HG03139 (cell line): ENCODE measurements around the gene ZNF419.
"Not testable (repeated sequence)": the region's sequence is repeated elsewhere in the genome, so short reads cannot be mapped to it uniquely, and the experiment has no call there.

Experiments used
- ATAC-seq: cut with Tn5 transposase; IDR thresholded peaks from one replicate; pipeline ENCODE4 v1.9.1; 2021; ENCODE audit not compliant: unreplicated experiment

ZNF419 gene

DNA sequence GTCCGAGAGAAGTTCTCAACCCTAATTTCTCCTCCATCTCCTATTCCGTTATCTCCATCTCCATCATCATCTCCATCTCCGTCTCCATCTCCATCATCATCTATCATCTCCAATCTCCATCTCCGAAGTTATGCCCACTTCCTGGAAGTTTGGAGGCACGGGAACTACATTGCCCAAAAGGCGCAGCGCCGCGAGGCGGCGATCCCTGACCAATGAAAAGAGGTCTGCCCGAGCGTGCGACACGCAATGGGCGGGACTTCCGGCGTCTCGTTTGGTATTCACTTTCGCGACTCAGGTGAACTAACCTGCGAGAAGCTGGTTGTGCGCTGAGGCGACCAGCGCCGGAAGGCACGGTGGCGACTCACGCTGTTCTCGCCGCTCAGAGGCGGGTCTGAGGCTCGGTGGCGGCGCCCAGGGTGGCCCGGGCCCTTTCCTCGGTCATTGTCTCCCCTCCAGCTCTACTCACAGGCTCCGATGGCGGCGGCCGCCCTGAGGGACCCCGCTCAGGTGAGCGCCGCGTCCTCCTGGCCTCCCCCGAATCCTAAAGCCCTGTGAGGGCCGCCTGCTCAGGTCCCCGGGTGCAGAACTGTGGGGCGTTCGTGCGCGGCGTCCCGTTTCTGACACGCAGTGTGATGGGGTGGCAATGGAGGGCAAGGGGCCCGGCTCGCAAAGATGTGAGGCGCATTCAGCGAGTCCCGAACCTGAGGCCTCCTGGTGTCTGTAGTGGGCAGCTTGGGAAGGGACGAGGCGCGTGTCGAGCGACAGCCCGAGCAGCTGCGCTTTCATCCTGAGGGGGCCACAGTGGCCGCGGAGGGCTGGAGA is at the start of gene ZNF419:
TSS of gene ZNF419 (plus strand) at position 274 of the 822 bp plus-strand sequence. CDS start at position 475, 201 bp downstream.
- peak; percentile 93 for ATAC-seq

GRCh38 chr19:57437931-57438330 is 49.6 kb upstream of the ZNF419 start:
- no peak for ATAC-seq

DNA sequence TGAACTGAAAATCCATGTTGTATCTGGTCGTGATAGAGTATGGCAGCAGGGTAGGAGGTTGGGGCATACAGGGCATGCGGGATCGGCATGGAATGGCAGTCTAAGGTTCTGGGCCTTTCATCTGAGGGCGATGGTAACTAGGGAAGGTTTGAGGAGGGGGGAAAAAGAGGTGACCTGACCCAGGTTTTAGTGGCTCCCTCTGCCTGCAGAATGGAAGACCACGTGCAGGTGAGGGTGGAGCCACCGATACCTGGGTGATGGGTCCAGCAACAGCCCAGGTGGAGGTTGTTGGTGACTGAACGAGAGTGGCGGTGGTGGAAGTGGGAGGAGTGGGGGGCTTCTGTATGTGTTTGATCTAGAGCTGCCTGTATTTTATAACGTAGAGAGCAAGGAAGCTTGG is 48.6 kb upstream of the ZNF419 start:
- no peak for ATAC-seq

GRCh38 chr19:57441979-57442752 is 45.4 kb upstream of the ZNF419 start:
- no peak for ATAC-seq

DNA sequence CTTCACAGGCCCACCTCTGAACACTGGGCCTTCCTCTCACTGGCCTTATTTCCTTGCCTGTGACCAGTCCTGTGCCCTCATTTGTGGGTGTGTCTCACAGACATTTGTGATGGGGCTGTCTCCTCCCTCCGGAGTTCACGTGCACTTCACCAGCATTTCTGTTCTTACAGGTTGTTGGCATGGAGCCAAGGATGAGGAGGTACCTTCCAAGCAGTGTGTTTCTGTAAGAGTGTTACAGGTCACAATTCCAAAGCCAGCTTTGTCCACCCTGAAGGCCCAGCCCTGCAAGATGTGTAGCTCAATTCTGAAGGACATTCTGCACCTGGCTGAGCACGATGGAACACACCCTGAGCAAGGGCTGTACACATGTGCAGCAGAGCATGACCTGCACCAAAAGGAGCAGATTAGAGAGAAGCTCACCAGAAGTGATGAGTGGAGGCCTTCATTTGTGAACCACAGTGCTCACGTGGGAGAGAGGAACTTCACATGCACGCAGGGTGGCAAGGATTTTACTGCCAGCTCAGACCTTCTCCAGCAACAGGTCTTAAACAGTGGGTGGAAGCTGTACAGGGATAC is 44.3 kb upstream of the ZNF419 start:
- ATAC-seq: no peak

DNA sequence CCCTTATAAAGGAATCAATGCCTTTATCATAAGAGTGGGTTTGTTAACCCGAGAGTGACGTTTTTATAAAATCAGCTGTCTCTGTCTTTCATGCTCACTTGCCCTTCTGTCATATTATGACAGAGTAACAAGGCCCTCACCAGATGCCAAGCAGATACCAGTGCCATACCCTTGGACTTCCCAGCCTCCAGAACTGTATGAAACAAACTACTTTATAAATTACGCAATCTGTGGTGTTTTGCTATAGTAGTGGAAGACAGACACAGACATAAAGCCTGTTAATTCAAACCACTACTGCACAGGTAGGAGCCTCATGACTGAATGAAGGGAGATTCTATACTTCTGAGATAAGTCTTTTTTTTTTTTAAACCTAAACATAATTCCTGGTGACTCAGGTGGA is 35.2 kb upstream of the ZNF419 start:
- ATAC-seq: no peak

DNA sequence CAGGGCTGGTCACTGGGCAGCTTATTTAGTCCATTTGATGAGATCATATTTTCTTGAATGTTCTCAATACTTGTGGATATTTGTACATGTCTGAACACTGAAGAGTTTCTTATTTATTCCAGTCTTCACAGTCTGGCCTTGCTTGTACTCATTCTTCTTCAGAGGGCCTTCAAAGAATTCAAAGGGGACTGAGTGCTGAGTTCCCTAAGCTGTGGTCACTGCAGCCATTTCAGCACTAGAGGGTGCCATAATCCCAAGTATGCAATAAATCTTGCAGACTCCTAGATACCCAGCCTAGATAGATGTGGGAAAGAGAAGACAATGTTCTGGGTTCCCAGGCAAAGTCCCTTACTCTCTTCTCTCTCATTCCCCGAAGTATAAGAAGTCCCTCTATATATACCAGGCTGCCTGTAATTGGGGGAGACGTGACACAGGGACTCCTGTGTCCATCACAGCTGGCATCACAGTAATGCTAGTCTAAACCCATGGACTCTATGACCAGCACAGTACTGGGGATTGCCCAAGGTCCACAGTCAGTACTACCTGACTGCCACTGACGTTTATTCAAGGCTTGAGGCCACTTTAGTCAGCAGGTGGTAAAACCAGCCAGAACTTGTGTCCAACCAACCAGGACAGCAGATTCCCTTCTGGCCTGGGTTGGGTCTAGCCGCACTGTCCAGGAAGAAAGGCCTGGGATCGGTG is 21.7 kb upstream of the ZNF419 start:
- no peak for ATAC-seq

DNA sequence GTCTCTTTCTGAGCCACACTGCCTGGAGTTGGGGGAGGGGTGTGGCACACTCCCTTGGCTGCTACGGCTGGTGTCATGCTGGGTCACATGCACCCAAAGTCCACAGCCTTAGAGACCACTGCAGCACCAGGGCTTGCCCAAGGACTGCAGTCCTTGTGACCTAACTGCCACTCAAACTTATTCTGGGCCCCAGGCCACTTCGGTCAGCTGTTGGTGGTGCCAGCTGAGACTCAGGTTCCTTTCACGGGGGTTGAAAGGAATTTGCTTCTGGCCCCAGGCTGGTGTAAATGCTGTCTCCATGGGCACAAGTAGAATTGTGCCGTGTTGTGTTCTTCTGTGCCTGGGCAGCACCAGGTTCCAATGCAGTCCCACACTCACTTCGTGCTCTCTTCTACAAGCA is 21.1 kb upstream of the ZNF419 start:
- ATAC-seq: no peak

- ATAC-seq: no peak
Measured at GRCh38 chr19:57473646-57474045, 13.9 kb upstream of the ZNF419 start.

DNA sequence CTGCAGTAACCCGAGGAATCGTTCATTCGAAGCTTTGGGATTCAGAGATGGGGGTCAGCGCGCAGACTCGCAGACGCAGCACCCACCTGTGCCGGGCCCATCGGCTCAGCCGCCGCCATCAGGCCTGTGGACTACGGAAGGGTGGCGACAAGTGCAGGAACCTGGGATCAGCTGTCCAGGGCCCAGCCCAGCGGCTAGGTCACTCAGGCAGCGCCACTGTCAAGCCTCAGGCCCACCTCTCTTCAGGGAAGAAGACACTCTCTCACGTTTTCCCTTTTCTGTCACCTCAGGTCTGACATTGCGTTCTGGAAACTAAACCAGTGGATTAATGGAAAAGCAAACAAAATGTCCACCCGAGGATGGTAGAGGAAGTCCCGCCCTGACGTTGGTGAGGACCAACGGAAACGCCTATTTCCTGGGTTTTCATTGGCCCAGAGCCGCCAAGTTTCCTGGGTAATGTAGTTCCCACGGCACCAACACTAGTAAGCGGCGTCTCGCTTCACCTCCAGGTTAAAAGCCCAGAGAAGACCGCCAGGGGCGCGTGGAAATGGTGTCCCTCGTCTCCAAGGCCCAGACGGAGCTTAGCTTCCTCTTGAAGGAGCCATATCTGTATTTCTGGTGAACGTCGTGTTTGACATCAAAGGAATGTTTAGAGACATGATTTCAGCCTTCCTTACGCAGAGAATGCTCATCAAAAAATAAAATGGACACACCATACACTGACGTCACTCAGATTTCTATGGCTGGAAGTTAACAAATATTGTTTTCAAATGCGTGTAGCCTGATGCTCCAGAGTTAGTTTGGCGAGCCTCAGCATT is 10.2 kb upstream of the ZNF419 start, which contains the start of gene ZNF772:
TSS of gene ZNF772 (minus strand) at position 376 of the 818 bp plus-strand sequence. CDS start at position 119, 257 bp downstream.
- ATAC-seq: peak; percentile 97

DNA sequence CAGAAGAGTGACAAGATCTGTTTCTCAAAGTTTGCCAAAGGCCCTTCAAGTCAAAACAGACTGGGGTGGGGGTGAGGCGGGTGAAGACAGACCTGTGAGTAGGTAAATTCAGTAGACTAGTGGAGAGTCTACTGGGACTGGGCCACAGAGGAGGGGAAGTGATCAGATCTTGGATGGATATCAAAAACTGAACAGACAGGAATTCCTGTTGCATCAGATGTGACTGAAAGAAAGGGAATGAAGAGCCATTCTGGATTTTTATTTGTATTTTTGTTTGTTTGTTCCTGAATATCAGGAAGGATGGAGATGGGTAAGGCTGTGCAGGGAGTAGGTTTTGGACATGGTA is 722 bp downstream of the ZNF419 start:
- ATAC-seq: not testable (repeated sequence)

GRCh38 chr19:57499332-57499679 is 11.8 kb downstream of the ZNF419 start:
- ATAC-seq: not testable (repeated sequence)

DNA sequence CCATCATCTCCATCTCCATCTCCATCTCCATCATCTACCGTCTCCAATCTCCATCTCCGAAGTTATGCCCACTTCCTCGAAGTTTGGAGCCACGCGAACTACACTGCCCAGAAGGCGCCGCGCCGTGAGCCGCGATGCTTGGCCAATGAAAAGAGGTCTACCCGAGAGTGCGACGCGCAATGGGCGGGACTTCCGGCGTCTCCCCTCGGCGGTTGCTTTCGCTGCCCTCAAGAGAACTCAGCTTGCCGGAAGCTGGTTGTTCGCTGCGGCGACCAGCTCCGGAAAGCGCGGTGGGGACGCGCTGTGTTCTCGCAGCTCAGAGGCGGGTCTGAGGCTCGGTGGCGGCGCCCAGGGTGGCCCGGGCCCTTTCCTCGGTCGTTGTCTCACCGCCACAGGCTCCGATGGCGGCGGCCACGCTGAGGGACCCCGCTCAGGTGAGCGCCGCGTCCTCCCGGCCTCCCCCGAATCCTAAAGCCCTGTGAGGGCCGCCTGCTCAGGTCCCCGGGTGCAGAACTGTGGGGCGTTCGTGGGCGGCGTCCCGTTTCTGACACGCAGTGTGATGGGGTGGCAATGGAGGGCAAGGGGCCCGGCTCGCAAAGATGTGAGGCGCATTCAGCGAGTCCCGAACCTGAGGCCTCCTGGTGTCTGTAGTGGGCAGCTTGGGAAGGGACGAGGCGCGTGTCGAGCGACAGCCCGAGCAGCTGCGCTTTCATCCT is 12.3 kb downstream of the ZNF419 start, which contains the start of gene ZNF773:
TSS of gene ZNF773 (plus strand) at position 259 of the 716 bp plus-strand sequence. CDS start at position 402, 143 bp downstream.
- ATAC-seq: peak; percentile 94

GRCh38 chr19:57500400-57500799 is 12.8 kb downstream of the ZNF419 start:
- not testable (repeated sequence) for ATAC-seq

GRCh38 chr19:57506163-57506562 is 18.6 kb downstream of the ZNF419 start:
- no peak for ATAC-seq

- no peak for ATAC-seq
Measured at GRCh38 chr19:57511484-57511883, 23.9 kb downstream of the ZNF419 start.

DNA sequence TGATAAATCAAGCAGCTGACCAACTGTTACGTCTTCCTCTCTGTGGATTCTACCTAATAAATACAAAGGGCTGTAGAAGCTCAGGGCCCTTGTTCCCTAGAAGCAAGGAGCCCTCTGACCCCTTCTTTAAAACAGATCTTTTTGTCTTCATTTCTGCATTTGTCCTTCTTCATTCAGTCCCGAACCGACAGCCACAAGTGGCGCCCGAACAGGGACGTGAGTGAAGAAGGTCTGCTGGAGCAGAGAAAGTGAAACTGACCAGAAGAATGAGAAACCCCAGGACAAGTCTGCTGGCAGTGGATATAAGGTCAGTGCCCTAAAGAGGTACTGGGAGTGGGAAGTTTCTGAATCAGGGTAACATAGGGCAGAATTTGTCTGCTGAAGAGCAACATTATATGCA is 25.3 kb downstream of the ZNF419 start:
- no peak for ATAC-seq

DNA sequence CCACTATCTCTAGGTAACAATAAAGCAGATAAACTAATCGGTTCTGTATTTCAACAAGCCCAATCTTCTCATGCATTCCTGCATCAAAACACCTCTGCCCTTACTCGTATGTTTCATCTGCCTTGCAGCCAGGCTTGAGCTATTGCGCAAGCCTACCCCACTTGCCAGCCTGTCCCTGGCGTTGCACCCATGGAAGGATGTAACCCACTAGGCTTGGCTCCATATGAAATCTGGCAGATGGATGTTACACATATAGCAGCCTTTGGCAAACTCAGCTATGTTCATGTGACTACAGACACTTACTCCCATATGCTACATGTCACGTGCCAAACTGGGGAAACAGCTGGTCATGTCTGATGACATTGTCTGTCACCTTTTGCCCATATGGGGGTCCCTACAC is 27.7 kb downstream of the ZNF419 start:
- ATAC-seq: no peak

DNA sequence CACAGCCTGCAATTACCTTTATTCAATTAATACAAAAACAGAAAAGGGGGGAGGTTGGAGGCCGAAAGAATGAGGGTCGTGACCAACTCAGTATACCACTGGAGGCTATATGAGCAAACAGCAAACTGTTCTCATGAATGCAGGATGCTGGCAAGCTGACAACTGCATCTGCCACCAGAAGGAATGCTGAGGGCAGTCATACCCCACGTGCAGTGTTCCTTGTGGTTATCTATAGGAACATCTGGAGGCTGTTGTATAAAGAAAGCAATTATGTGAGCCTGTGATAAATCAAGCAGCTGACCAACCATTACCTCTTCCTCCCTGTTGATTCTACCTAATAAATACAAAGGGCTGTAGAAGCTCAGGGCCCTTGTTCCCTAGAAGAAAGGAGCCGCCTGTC is 30.5 kb downstream of the ZNF419 start:
- not testable (repeated sequence) for ATAC-seq
